ENCODE data around the gene CD38.

CD38 gene

DNA sequence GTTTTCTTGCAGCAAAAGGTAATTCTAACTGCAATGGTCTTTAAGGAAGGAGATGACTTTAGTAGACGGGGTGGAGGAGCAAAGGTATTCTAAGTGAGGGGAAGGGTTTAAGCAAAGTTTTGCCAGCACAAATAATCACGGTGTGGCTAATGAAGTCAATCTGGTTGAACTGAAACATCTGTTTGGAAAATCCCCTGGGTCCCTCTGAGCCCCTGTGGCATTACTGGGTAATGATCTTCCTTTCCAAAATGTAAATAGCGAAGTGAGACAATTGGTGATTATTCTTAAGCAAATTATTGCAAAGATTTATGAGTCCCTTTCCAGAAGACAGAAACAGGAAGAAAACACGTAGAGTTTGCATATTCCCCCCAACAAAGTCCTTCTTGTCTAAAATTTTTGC, 113.2 kb downstream of the CD38 start:
- Histone ChIP-seq H3K18ac (ENCODE audit: low read depth in 1 of 2, low read length in 2 of 2) (no peak overlapping the region), H3K27me3 (ENCODE audit: control insufficient read depth in 1 of 2, insufficient read depth in 1 of 2, low read length in 2 of 2) (no peaks in the 10 kb centered on the region), H2AK5ac (ENCODE audit: low read length, severe bottlenecking) (no peak overlapping the region), H2BK120ac (ENCODE audit: low read depth, low read length) (no peak overlapping the region), H3K4me1 (ENCODE audit: control insufficient read depth, insufficient read depth, low read depth, low read length) (peaks cover 3% of the 10 kb centered on the region), H2BK5ac (ENCODE audit: low read depth, low read length, poor library complexity, severe bottlenecking) (no peak overlapping the region), H3K79me1 (replicated peaks; ENCODE audit: low read length, poor library complexity, severe bottlenecking) (no peaks in the 10 kb centered on the region), H3K9ac (ENCODE audit: low read length) (no peak overlapping the region), H3K14ac (ENCODE audit: low read length in 2 of 2) (no peak overlapping the region), H3K4ac (ENCODE audit: low read depth in 1 of 2, low read length in 2 of 2) (no peak overlapping the region), H2BK12ac (ENCODE audit: low read length in 2 of 2) (no peak overlapping the region), H3K4me3 (ENCODE audit: insufficient read depth in 1 of 2, low read depth in 1 of 2, low read length in 2 of 2) (no peak overlapping the region), H2BK15ac (ENCODE audit: low read depth, poor library complexity, severe bottlenecking) (no peak overlapping the region), H3K27ac (ENCODE audit: low read length, poor library complexity, severe bottlenecking) (no peak overlapping the region), H4K91ac (ENCODE audit: low read length) (no peak overlapping the region), H3K9me3 (ENCODE audit: control insufficient read depth, low read length) (no peaks in the 10 kb centered on the region), H3K23ac (ENCODE audit: low read length in 2 of 2) (no peak overlapping the region), H2AFZ (ENCODE audit: low read depth, low read length) (no peak overlapping the region), H3K4me2 (ENCODE audit: low read length, poor library complexity, severe bottlenecking) (no peak overlapping the region), H4K8ac (ENCODE audit: low read length) (no peak overlapping the region), H3K36me3 (ENCODE audit: control insufficient read depth in 1 of 2, insufficient read depth in 2 of 2, low read depth in 1 of 2, low read length in 2 of 2) (no peaks in the 10 kb centered on the region)
- no peak for DNase-seq
- WGBS: 59% methylated on average over 2 of the region's 4 CpGs

- no peak overlapping the region for H4K8ac ChIP-seq (ENCODE audit: low read length)
- H3K23ac ChIP-seq (ENCODE audit: low read length in 2 of 2): no peak overlapping the region
- no peak overlapping the region for H2BK5ac ChIP-seq (ENCODE audit: low read depth, low read length, poor library complexity, severe bottlenecking)
- no peak overlapping the region for H4K91ac ChIP-seq (ENCODE audit: low read length)
- H2BK120ac ChIP-seq (ENCODE audit: low read depth, low read length): no peak overlapping the region
- H3K9ac ChIP-seq (ENCODE audit: low read length): peak overlapping the region; percentile 78
- H3K4ac ChIP-seq (ENCODE audit: low read depth in 1 of 2, low read length in 2 of 2): no peak overlapping the region
- H3K27me3 ChIP-seq (ENCODE audit: control insufficient read depth in 1 of 2, insufficient read depth in 1 of 2, low read length in 2 of 2): no peaks in the 10 kb centered on the region
- no peaks in the 10 kb centered on the region for H3K9me3 ChIP-seq (ENCODE audit: control insufficient read depth, low read length)
- no peak overlapping the region for H2AFZ ChIP-seq (ENCODE audit: low read depth, low read length)
- no peak overlapping the region for H3K4me3 ChIP-seq (ENCODE audit: insufficient read depth in 1 of 2, low read depth in 1 of 2, low read length in 2 of 2)
- no peak overlapping the region for H3K4me2 ChIP-seq (ENCODE audit: low read length, poor library complexity, severe bottlenecking)
- no peaks in the 10 kb centered on the region for H3K36me3 ChIP-seq (ENCODE audit: control insufficient read depth in 1 of 2, insufficient read depth in 2 of 2, low read depth in 1 of 2, low read length in 2 of 2)
- no peak overlapping the region for H2AK5ac ChIP-seq (ENCODE audit: low read length, severe bottlenecking)
- DNase-seq: peak; percentile 92
- 11% methylated on average over 3 of the region's 4 CpGs for WGBS
- H3K18ac ChIP-seq (ENCODE audit: low read depth in 1 of 2, low read length in 2 of 2): no peak overlapping the region
- peaks cover 3% of the 10 kb centered on the region for H3K4me1 ChIP-seq (ENCODE audit: control insufficient read depth, insufficient read depth, low read depth, low read length)
- no peaks in the 10 kb centered on the region for H3K79me1 ChIP-seq (replicated peaks; ENCODE audit: low read length, poor library complexity, severe bottlenecking)
- no peak overlapping the region for H2BK12ac ChIP-seq (ENCODE audit: low read length in 2 of 2)
- no peak overlapping the region for H3K14ac ChIP-seq (ENCODE audit: low read length in 2 of 2)
- no peak overlapping the region for H2BK15ac ChIP-seq (ENCODE audit: low read depth, poor library complexity, severe bottlenecking)
- H3K27ac ChIP-seq (ENCODE audit: low read length, poor library complexity, severe bottlenecking): peak overlapping the region; percentile 26
Observed at GRCh38 chr4:15893962-15894361, 115.8 kb downstream of the CD38 start.

- no peak overlapping the region for H4K91ac ChIP-seq (ENCODE audit: low read length)
- no peak for DNase-seq
- H3K4ac ChIP-seq (ENCODE audit: low read depth in 1 of 2, low read length in 2 of 2): no peak overlapping the region
- H3K27me3 ChIP-seq (ENCODE audit: control insufficient read depth in 1 of 2, insufficient read depth in 1 of 2, low read length in 2 of 2): no peaks in the 10 kb centered on the region
- no peak overlapping the region for H3K4me3 ChIP-seq (ENCODE audit: insufficient read depth in 1 of 2, low read depth in 1 of 2, low read length in 2 of 2)
- no peak overlapping the region for H4K8ac ChIP-seq (ENCODE audit: low read length)
- H3K9ac ChIP-seq (ENCODE audit: low read length): peak overlapping the region; percentile 78
- H3K14ac ChIP-seq (ENCODE audit: low read length in 2 of 2): no peak overlapping the region
- H2BK12ac ChIP-seq (ENCODE audit: low read length in 2 of 2): no peak overlapping the region
- 88% methylated on average over 1 of the region's 1 CpG for WGBS
- H2AK5ac ChIP-seq (ENCODE audit: low read length, severe bottlenecking): peak overlapping the region; percentile 14
- no peaks in the 10 kb centered on the region for H3K79me1 ChIP-seq (replicated peaks; ENCODE audit: low read length, poor library complexity, severe bottlenecking)
- no peak overlapping the region for H3K23ac ChIP-seq (ENCODE audit: low read length in 2 of 2)
- no peak overlapping the region for H2BK5ac ChIP-seq (ENCODE audit: low read depth, low read length, poor library complexity, severe bottlenecking)
- H3K36me3 ChIP-seq (ENCODE audit: control insufficient read depth in 1 of 2, insufficient read depth in 2 of 2, low read depth in 1 of 2, low read length in 2 of 2): no peaks in the 10 kb centered on the region
- peak overlapping the region; percentile 26 for H3K27ac ChIP-seq (ENCODE audit: low read length, poor library complexity, severe bottlenecking)
- H2AFZ ChIP-seq (ENCODE audit: low read depth, low read length): no peak overlapping the region
- no peak overlapping the region for H2BK120ac ChIP-seq (ENCODE audit: low read depth, low read length)
- no peak overlapping the region for H2BK15ac ChIP-seq (ENCODE audit: low read depth, poor library complexity, severe bottlenecking)
- H3K18ac ChIP-seq (ENCODE audit: low read depth in 1 of 2, low read length in 2 of 2): no peak overlapping the region
- H3K4me2 ChIP-seq (ENCODE audit: low read length, poor library complexity, severe bottlenecking): no peak overlapping the region
- no peaks in the 10 kb centered on the region for H3K9me3 ChIP-seq (ENCODE audit: control insufficient read depth, low read length)
- peaks cover 3% of the 10 kb centered on the region for H3K4me1 ChIP-seq (ENCODE audit: control insufficient read depth, insufficient read depth, low read depth, low read length)
Observed at GRCh38 chr4:15894393-15894792, 116.3 kb downstream of the CD38 start.

DNA sequence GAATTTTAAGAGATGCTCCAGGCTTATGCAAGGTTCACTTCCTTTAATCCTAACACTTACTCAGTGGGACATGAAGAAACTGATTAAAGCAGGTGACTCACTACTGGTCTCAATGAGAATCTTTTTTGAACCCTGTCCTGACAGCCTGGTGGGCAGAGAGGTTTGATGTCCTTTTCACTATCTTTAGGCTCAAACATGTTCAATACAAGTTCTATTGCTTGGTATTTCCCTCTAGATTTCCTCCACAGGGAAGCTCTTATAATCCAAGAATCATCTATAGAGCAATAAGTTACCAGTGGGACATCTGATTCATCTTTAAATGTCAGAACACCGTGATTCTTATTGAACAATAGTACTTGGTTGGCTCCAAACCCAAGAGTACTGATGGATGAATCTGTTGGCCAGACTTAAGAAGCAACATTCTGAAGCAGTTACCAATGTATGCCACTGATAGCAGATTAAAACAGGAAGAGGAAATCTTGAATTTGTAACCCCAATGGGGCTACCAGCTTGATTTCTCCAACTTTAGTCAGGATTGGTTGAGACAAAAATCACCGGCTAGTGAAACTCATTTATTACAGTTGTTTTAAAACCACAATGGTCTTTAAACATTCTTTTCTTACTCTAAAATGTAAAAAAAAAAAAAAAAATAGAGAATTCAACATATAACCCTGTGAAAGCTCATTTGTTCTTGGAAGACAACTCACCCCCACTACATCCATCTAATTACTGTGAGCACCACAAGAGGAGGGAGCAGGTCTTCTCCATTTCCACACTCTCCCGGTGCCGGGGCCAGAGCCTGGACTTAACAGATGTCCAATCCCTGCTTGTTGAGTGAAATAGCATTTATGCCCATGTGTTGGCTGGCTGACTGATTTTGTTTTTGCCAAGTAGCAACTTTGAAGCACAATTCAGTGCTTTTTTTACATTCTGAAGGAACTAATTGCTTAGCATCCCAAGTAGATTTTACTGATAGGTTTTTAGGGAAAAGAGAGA, 117.1 kb downstream of the CD38 start:
- Histone ChIP-seq H2BK5ac (ENCODE audit: low read depth, low read length, poor library complexity, severe bottlenecking) (no peak overlapping the region), H3K4me2 (ENCODE audit: low read length, poor library complexity, severe bottlenecking) (no peak overlapping the region), H4K91ac (ENCODE audit: low read length) (no peak overlapping the region), H3K27me3 (ENCODE audit: control insufficient read depth in 1 of 2, insufficient read depth in 1 of 2, low read length in 2 of 2) (no peaks in the 10 kb centered on the region), H3K4ac (ENCODE audit: low read depth in 1 of 2, low read length in 2 of 2) (no peak overlapping the region), H2AFZ (ENCODE audit: low read depth, low read length) (no peak overlapping the region), H3K9ac (ENCODE audit: low read length) (peak overlapping the region; percentile 78), H3K4me1 (ENCODE audit: control insufficient read depth, insufficient read depth, low read depth, low read length) (peaks cover 3% of the 10 kb centered on the region), H3K14ac (ENCODE audit: low read length in 2 of 2) (no peak overlapping the region), H4K8ac (ENCODE audit: low read length) (no peak overlapping the region), H3K9me3 (ENCODE audit: control insufficient read depth, low read length) (no peaks in the 10 kb centered on the region), H2BK15ac (ENCODE audit: low read depth, poor library complexity, severe bottlenecking) (no peak overlapping the region), H3K23ac (ENCODE audit: low read length in 2 of 2) (no peak overlapping the region), H3K36me3 (ENCODE audit: control insufficient read depth in 1 of 2, insufficient read depth in 2 of 2, low read depth in 1 of 2, low read length in 2 of 2) (no peaks in the 10 kb centered on the region), H3K27ac (ENCODE audit: low read length, poor library complexity, severe bottlenecking) (no peak overlapping the region), H3K4me3 (ENCODE audit: insufficient read depth in 1 of 2, low read depth in 1 of 2, low read length in 2 of 2) (no peak overlapping the region), H2AK5ac (ENCODE audit: low read length, severe bottlenecking) (no peak overlapping the region), H2BK12ac (ENCODE audit: low read length in 2 of 2) (no peak overlapping the region), H3K18ac (ENCODE audit: low read depth in 1 of 2, low read length in 2 of 2) (no peak overlapping the region), H3K79me1 (replicated peaks; ENCODE audit: low read length, poor library complexity, severe bottlenecking) (no peaks in the 10 kb centered on the region), H2BK120ac (ENCODE audit: low read depth, low read length) (no peak overlapping the region)
- peak; percentile 18 for DNase-seq
- 84% methylated on average over 3 of the region's 4 CpGs for WGBS
